PC-3 (cell line): ENCODE results near the gene TMEM171.

Experiments used
- EZH2phosphoT487 ChIP-seq: fragments of 300-600 bp; sonication (generic); IDR thresholded peaks from 2 replicates; pipeline ENCODE4 v1.6.1; 2018; ENCODE audit warnings: mild to moderate bottlenecking, antibody characterized with exemption, low read length, borderline replicate concordance
- TF ChIP-seq, protein P1 (sequence below): fragments of 300-600 bp; sonication (generic); conservative IDR thresholded peaks from 2 replicates; pipeline ENCODE4 v1.5.1; 2017; ENCODE audit warnings: antibody characterized with exemption, low read depth, mild to moderate bottlenecking, low read length

DNA sequence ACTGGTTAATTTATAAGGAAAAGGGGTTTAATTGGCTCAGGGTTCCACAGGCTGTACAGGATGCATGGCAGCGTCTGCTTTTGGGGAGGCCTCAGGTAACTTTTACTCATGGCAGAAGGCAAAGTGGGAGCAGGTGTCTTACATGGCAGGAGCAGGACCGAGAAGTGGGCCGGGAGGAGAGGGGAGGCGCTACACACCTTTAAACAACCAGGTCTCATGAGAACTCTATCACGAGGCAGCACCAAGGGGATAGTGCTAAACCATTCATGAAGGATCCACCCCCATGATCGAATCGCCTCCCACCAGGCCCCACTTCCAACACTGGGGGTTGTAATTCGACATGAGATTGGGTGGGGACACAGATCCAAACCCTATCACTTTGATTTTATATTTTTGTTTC is 21.7 kb downstream of the TMEM171 start:
- TF ChIP-seq, protein P1, sequence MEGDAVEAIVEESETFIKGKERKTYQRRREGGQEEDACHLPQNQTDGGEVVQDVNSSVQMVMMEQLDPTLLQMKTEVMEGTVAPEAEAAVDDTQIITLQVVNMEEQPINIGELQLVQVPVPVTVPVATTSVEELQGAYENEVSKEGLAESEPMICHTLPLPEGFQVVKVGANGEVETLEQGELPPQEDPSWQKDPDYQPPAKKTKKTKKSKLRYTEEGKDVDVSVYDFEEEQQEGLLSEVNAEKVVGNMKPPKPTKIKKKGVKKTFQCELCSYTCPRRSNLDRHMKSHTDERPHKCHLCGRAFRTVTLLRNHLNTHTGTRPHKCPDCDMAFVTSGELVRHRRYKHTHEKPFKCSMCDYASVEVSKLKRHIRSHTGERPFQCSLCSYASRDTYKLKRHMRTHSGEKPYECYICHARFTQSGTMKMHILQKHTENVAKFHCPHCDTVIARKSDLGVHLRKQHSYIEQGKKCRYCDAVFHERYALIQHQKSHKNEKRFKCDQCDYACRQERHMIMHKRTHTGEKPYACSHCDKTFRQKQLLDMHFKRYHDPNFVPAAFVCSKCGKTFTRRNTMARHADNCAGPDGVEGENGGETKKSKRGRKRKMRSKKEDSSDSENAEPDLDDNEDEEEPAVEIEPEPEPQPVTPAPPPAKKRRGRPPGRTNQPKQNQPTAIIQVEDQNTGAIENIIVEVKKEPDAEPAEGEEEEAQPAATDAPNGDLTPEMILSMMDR = no peak
- no peak for TF ChIP-seq EZH2phosphoT487
